CD8-positive, alpha-beta memory T cell (primary cell): ENCODE data around the gene PERCC1. TPM values are rescaled to one million over a fixed set of nuclear protein-coding genes. Genes with fewer than 3 reads are reported as not detected.

Source experiments
- CTCF ChIA-PET: fragments of 350-600 bp; sonication (Branson Sonifier 250); formaldehyde crosslinking; loops from one replicate; lab custom pipeline; 2021; ENCODE audit warnings: antibody characterized with exemption; lab: Charles Lee
- POLR2A ChIA-PET: fragments of 350-600 bp; sonication (Branson Sonifier 250); formaldehyde crosslinking; loops from one replicate; lab custom pipeline; 2021; ENCODE audit warnings: antibody characterized with exemption; lab: Charles Lee
- DNase-seq, 5 donors: peaks; one replicate each; pipeline versions ENCODE4 v3.0.0 to v3.0.0-alpha.2; 2020 to 2022; ENCODE audit warnings: mixed read lengths in 1 of 5
- H3K27ac ChIP-seq: one replicate; pipeline ENCODE4 v1.7.0; 2013; ENCODE audit warnings: low read depth, mild to moderate bottlenecking, low read length, moderate library complexity
- H3K27me3 ChIP-seq: 2 replicates; pipeline ENCODE4 v1.7.0; 2013; ENCODE audit warnings: low read length, mild to moderate bottlenecking; ENCODE audit not compliant: insufficient read depth, poor library complexity, severe bottlenecking
- H3K36me3 ChIP-seq: 2 replicates; pipeline ENCODE4 v1.7.0; 2013; ENCODE audit warnings: mild to moderate bottlenecking, low read length, moderate library complexity; ENCODE audit not compliant: insufficient read depth
- H3K4me1 ChIP-seq: 2 replicates; pipeline ENCODE4 v1.7.0; 2013; ENCODE audit warnings: mild to moderate bottlenecking, low read length, moderate library complexity; ENCODE audit not compliant: insufficient read depth
- H3K4me3 ChIP-seq: 2 replicates; pipeline ENCODE4 v1.7.0; 2013; ENCODE audit warnings: mild to moderate bottlenecking, low read length
- H3K9me3 ChIP-seq: 2 replicates; pipeline ENCODE4 v1.7.0; 2013; ENCODE audit warnings: mild to moderate bottlenecking, low read length
- H3K27ac Mint-ChIP-seq, 8 donors: one replicate each; pipeline ENCODE4 v1.8.0; 2020 to 2021; ENCODE audit warnings: mixed read lengths in 8 of 8, mild to moderate bottlenecking in 6 of 8, inconsistent platforms in 3 of 8, moderate library complexity in 3 of 8
- H3K27me3 Mint-ChIP-seq, 2 donors: one replicate each; pipeline ENCODE4 v1.8.0; 2020 to 2021; ENCODE audit warnings: mixed read lengths in 2 of 2, mild to moderate bottlenecking in 1 of 2, moderate library complexity in 1 of 2
- H3K36me3 Mint-ChIP-seq, 3 donors: one replicate each; pipeline ENCODE4 v1.8.0; 2020 to 2021; ENCODE audit warnings: mixed read lengths in 3 of 3, inconsistent platforms in 1 of 3, mild to moderate bottlenecking in 1 of 3
- H3K4me1 Mint-ChIP-seq, 3 donors: one replicate each; pipeline ENCODE4 v1.8.0; 2020 to 2021; ENCODE audit warnings: mixed read lengths in 3 of 3, inconsistent platforms in 1 of 3, mild to moderate bottlenecking in 1 of 3
- H3K4me3 Mint-ChIP-seq, 7 donors: one replicate each; pipeline ENCODE4 v1.8.0; 2020 to 2021; ENCODE audit warnings: mixed read lengths in 7 of 7, mild to moderate bottlenecking in 6 of 7, moderate library complexity in 4 of 7, inconsistent platforms in 2 of 7
- H3K9me3 Mint-ChIP-seq, 5 donors: one replicate each; pipeline ENCODE4 v1.8.0; 2020 to 2022; ENCODE audit warnings: mixed read lengths in 5 of 5, mild to moderate bottlenecking in 3 of 5, moderate library complexity in 2 of 5, inconsistent platforms in 1 of 5
- polyA plus RNA-seq: library from polyadenylated mRNA; unstranded; fragments of 300-500 nt; fragmentation: Illumina TruSeq; gene quantifications from one replicate; pipeline ENCODE4 v1.2.3, GENCODE V29; 2021
- total RNA-seq, 2 experiments: library from RNA; stranded (reverse); gene quantifications; one replicate each; pipeline ENCODE4 v1.2.3, GENCODE V29; 2021

Gene PERCC1
- total and polyA plus RNA-seq, 3 experiments from 2014 or later = 0.33 to 0.48 TPM; not detected in 1

DNA sequence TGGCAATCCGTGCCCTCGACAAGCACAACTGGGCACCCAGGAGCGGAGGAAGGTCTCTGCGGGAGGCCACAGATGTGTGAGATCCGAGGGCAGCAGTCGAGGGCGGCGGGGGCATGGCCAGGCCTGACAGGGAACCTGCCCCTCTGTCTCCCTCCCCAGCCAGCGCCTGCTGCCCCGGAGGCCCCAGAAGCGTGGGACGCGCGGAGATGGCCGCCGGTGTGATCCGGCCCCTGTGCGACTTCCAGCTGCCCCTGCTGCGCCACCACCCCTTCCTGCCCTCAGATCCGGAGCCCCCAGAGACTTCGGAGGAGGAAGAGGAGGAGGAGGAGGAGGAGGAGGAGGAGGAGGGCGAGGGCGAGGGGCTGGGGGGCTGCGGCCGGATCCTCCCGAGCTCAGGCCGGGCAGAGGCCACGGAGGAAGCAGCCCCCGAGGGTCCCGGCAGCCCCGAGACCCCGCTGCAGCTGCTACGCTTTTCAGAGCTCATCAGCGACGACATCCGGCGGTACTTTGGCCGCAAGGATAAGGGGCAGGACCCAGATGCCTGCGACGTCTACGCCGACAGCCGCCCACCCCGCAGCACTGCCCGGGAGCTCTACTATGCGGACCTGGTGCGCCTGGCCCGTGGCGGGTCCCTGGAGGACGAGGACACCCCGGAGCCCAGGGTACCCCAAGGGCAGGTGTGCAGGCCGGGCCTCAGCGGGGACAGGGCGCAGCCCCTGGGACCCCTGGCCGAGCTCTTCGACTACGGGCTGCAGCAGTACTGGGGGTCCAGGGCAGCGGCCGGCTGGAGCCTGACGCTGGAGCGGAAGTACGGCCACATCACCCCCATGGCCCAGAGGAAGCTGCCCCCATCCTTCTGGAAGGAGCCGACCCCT is 1.7 kb downstream of the PERCC1 start:
- Histone ChIP-seq H3K4me1 (no peaks in the 10 kb centered on the region), H3K9me3 (no peaks in the 10 kb centered on the region), H3K36me3 (no peaks in the 10 kb centered on the region), H3K27ac (no peak overlapping the region), H3K27me3 (no peaks in the 10 kb centered on the region), H3K4me3 (no peak overlapping the region)
- DNase-seq = peak in 1 of 5 donors; percentile 13
- H3K4me3 Mint-ChIP-seq = peak overlapping the region in 5 of 7 donors; percentile 11 to 66 (median 27)
- peaks cover 0 to 5% (median 0%) of the 10 kb centered on the region in 3 donors for H3K4me1 Mint-ChIP-seq
- ChIA-PET CTCF (interaction anchor here (0.8 kb wide), 1 partner anchor 11 kb away, joined by 3 read pairs; the partner anchor contains the start of gene UQCC4), POLR2A (interaction anchor here (1.0 kb wide), 2 partner anchors 12 to 273 kb away, joined by 4 to 6 read pairs; partner anchors contain the start of genes MAPK8IP3 and UQCC4)
- H3K9me3 Mint-ChIP-seq = no peaks in the 10 kb centered on the region
- H3K27me3 Mint-ChIP-seq = no peaks in the 10 kb centered on the region
- no peaks in the 10 kb centered on the region for H3K36me3 Mint-ChIP-seq
- H3K27ac Mint-ChIP-seq = peak overlapping the region in 1 of 8 donors; percentile 53

DNA sequence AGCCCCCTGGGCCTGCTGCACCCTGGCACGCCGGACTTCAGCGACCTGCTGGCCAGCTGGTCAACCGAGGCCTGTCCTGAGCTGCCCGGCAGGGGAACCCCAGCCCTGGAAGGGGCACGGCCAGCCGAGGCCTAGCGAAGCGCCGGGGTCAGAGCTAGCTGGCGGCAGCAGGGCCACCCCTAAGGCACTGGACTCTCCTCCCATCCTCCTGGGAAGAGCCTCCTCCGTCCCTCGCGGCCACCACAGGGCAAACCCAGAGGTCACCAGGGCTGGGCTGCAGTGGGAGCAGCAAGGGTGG is 2.3 kb downstream of the PERCC1 start:
- ChIA-PET POLR2A (no interaction called here), CTCF (no interaction called here)
- no peaks in the 10 kb centered on the region for H3K36me3 Mint-ChIP-seq
- H3K27me3 ChIP-seq = no peaks in the 10 kb centered on the region
- peaks cover 0 to 5% (median 0%) of the 10 kb centered on the region in 3 donors for H3K4me1 Mint-ChIP-seq
- DNase-seq = no peak
- H3K9me3 Mint-ChIP-seq = no peaks in the 10 kb centered on the region
- no peak overlapping the region for H3K27ac ChIP-seq
- H3K4me3 Mint-ChIP-seq = no peak overlapping the region
- no peaks in the 10 kb centered on the region for H3K4me1 ChIP-seq
- H3K9me3 ChIP-seq = no peaks in the 10 kb centered on the region
- no peaks in the 10 kb centered on the region for H3K27me3 Mint-ChIP-seq
- H3K36me3 ChIP-seq = no peaks in the 10 kb centered on the region
- no peak overlapping the region for H3K4me3 ChIP-seq
- H3K27ac Mint-ChIP-seq = no peak overlapping the region

DNA sequence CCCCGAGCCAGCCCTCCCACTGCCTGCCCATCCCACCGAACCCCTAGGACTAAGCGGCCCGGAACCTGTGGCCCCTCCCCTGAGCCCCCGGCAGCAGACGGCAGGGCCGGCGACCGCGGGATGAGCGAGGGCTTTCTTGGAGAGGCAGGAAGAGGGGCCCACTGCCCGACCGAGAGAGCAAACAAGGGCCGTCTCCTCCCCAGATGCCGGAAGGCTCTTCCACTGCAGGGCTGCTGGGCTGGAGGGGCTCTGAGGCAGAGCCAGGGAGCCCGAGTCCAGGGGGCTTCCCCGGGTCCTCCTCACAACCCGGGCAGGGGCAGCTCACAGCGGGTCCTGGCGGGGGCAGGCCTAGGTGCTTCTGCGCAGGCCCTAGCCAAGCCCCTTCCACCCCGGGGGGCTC is 2.9 kb downstream of the PERCC1 start:
- no peak overlapping the region for H3K4me3 Mint-ChIP-seq
- peaks cover 0 to 5% (median 0%) of the 10 kb centered on the region in 3 donors for H3K4me1 Mint-ChIP-seq
- H3K27ac Mint-ChIP-seq = no peak overlapping the region
- H3K36me3 Mint-ChIP-seq = no peaks in the 10 kb centered on the region
- Histone ChIP-seq H3K27ac (no peak overlapping the region), H3K27me3 (no peaks in the 10 kb centered on the region), H3K36me3 (no peaks in the 10 kb centered on the region), H3K4me3 (no peak overlapping the region), H3K4me1 (no peaks in the 10 kb centered on the region), H3K9me3 (no peaks in the 10 kb centered on the region)
- POLR2A ChIA-PET = no interaction called here
- CTCF ChIA-PET = no interaction called here
- no peaks in the 10 kb centered on the region for H3K27me3 Mint-ChIP-seq
- no peak for DNase-seq
- no peaks in the 10 kb centered on the region for H3K9me3 Mint-ChIP-seq

DNA sequence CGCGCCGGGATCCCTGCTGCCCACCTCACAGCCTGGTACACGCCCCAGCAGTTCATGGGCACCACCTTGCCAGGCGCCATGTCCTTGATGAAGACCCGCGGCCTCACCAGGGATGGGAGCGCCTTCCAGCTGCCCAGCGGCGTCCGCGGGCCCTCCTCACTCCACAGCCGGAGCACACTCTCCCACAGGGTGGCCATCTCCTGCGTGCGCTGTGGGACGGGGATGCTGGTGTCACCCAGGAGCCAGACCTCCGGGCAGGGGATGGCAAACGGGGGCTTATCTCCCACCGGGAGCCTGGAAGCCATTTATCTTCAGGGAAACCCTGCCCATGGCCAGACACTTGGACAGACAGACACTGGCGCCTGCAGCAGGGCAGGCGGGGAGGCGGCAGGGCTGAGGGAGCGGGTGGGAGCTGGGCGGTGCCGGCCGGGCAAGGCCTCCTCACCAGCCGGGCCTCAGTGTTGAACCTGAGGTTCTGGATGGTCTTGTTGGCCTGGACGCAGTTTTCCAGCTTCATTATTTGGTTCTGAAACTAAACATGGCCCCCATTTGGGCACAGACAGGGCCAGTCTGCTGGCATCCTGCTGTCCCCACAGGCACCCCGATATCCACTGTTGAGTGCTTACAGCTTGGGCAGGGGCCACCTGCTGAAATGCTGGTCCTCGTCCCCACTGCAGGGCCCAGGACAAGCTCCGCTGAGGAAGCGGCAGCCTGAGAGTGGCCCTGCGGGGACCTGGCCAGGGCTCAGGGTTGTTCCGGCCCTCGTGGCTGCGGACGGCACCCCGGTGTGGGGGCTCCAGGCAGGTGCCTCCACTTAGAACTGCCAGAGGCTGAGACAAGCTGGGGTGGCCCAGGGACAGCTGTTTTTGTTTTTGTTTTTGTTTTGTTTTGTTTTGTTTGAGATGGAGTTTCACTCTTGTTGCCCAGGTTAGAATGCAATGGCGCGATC is 4.0 kb downstream of the PERCC1 start:
- POLR2A ChIA-PET = interaction anchor here (0.9 kb wide), 1 partner anchor 59 kb away, joined by 3 read pairs; the partner anchor contains the start of gene TELO2
- Mint-ChIP-seq H3K9me3 (no peaks in the 10 kb centered on the region), H3K27ac (no peak overlapping the region), H3K27me3 (no peaks in the 10 kb centered on the region), H3K36me3 (no peaks in the 10 kb centered on the region), H3K4me1 (peaks cover 0 to 5% (median 0%) of the 10 kb centered on the region in 3 donors), H3K4me3 (no peak overlapping the region)
- no peak overlapping the region for H3K27ac ChIP-seq
- no peaks in the 10 kb centered on the region for H3K9me3 ChIP-seq
- no peaks in the 10 kb centered on the region for H3K4me1 ChIP-seq
- DNase-seq = no peak
- CTCF ChIA-PET = interaction anchor here (1.1 kb wide), 1 partner anchor 43 kb away, joined by 3 read pairs; no protein-coding TSS in a partner anchor
- no peaks in the 10 kb centered on the region for H3K27me3 ChIP-seq
- no peaks in the 10 kb centered on the region for H3K36me3 ChIP-seq
- H3K4me3 ChIP-seq = no peak overlapping the region

DNA sequence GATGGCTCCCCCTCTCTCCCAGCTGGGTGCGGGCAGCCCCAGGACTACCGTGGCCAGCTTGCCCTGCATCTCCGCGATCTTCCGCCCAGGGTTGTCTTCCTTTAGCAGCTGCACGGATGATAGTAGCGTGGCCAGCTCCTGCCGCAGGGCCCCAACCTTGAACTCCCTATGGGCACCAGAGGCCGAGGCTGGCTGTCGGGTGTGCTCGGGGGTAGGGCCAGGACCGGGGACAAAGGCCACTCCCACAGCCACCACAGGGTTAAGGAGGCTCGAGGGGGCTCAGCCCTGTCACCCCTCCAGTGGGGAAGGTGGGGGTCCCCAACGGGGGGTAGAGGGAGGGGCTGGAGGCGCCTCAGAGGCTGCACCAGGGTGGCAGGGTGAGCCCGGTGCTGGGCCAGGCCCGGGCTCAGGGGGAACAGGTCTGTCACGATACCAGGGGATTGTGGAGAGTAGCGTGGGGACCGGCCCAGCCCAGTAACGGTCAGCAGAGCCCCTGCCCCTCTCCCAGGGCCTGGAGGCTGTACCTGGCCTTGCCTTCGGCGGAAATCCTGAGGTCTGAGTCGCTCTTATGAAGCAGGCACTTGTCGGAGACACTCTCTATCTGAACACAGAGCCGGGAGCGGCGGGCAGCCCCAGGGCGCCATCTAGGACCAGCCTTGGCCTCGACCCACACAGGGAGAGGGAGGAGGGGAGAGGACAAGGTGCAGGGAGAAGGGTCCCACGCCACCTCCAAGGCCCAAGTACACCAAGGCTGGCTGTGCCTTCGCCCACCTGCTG is 5.2 kb downstream of the PERCC1 start:
- Histone ChIP-seq H3K9me3 (no peaks in the 10 kb centered on the region), H3K4me1 (no peaks in the 10 kb centered on the region), H3K27ac (no peak overlapping the region), H3K4me3 (no peak overlapping the region), H3K27me3 (no peaks in the 10 kb centered on the region), H3K36me3 (no peaks in the 10 kb centered on the region)
- Mint-ChIP-seq H3K36me3 (no peaks in the 10 kb centered on the region), H3K27ac (peak overlapping the region in 1 of 8 donors; percentile 78), H3K9me3 (no peaks in the 10 kb centered on the region), H3K4me1 (peaks cover 0 to 5% (median 0%) of the 10 kb centered on the region in 3 donors), H3K27me3 (no peaks in the 10 kb centered on the region), H3K4me3 (no peak overlapping the region)
- POLR2A ChIA-PET = no interaction called here
- CTCF ChIA-PET = interaction anchor here (1.1 kb wide), 1 partner anchor 42 kb away, joined by 3 read pairs; no protein-coding TSS in a partner anchor
- no peak for DNase-seq

DNA sequence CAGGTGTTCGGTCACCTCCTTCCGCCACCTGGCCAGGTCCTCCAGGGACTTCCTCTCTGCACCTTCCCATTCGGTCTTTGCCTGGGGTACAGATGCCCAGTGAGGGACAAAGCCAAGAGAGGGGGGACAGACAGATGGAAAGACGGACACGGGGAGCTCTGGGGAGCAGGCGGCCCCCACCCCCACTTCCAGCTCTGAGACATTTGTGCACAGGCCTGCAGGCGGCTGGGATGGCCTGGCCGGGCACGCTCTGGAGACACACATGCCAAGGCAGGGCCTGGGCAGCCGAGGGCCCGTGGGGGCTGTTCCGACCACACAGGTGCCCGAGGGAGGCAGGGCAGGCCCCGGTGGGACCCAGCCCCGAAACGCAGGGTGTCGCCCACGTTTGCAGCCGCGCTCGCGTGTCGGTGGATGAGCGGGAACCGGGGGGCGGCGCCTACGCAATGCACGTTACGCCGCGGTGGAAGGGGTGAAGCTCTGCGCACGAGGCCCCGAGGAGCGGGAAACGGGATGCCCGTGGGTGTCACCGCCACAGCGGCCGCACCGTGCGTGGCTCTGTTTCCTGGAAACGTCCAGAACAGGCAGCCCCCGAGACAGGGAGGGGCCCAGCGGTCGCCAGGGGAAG is 6.0 kb downstream of the PERCC1 start:
- no peaks in the 10 kb centered on the region for H3K27me3 Mint-ChIP-seq
- ChIA-PET POLR2A (no interaction called here), CTCF (no interaction called here)
- H3K4me3 Mint-ChIP-seq = no peak overlapping the region
- Histone ChIP-seq H3K27ac (no peak overlapping the region), H3K9me3 (no peaks in the 10 kb centered on the region), H3K27me3 (no peaks in the 10 kb centered on the region), H3K36me3 (no peaks in the 10 kb centered on the region), H3K4me3 (no peak overlapping the region), H3K4me1 (no peaks in the 10 kb centered on the region)
- H3K4me1 Mint-ChIP-seq = peaks cover 0 to 5% (median 0%) of the 10 kb centered on the region in 3 donors
- H3K36me3 Mint-ChIP-seq = no peaks in the 10 kb centered on the region
- no peak for DNase-seq
- H3K9me3 Mint-ChIP-seq = no peaks in the 10 kb centered on the region
- no peak overlapping the region for H3K27ac Mint-ChIP-seq

DNA sequence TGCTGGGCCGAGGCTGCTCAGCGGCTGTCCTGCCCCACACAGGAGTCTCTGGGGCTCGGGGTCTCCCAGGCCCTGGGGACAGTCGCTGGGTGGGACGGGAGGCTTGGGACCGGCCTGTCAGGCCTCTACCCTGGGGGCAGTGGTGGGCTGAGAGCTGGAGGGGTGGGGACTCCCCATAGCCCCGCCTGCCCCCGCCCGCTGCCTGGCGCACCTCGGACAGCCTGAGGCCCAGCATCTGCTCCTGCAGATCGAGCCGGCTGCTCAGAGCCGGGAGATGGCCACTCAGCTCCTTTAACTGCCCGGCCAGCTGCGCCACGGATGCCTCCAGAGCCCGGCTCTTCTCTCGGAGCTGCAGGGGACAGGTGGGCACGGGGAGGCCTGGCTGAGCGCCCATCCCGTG is 6.7 kb downstream of the PERCC1 start:
- Mint-ChIP-seq H3K4me1 (no peaks in the 10 kb centered on the region), H3K27me3 (no peaks in the 10 kb centered on the region), H3K27ac (no peak overlapping the region), H3K9me3 (no peaks in the 10 kb centered on the region), H3K4me3 (no peak overlapping the region), H3K36me3 (no peaks in the 10 kb centered on the region)
- H3K27me3 ChIP-seq = no peaks in the 10 kb centered on the region
- POLR2A ChIA-PET = no interaction called here
- H3K4me3 ChIP-seq = no peak overlapping the region
- CTCF ChIA-PET = no interaction called here
- no peak overlapping the region for H3K27ac ChIP-seq
- no peak for DNase-seq
- H3K9me3 ChIP-seq = no peaks in the 10 kb centered on the region
- H3K4me1 ChIP-seq = no peaks in the 10 kb centered on the region
- H3K36me3 ChIP-seq = no peaks in the 10 kb centered on the region
